ENCODE data around the gene BRD4.

DNA sequence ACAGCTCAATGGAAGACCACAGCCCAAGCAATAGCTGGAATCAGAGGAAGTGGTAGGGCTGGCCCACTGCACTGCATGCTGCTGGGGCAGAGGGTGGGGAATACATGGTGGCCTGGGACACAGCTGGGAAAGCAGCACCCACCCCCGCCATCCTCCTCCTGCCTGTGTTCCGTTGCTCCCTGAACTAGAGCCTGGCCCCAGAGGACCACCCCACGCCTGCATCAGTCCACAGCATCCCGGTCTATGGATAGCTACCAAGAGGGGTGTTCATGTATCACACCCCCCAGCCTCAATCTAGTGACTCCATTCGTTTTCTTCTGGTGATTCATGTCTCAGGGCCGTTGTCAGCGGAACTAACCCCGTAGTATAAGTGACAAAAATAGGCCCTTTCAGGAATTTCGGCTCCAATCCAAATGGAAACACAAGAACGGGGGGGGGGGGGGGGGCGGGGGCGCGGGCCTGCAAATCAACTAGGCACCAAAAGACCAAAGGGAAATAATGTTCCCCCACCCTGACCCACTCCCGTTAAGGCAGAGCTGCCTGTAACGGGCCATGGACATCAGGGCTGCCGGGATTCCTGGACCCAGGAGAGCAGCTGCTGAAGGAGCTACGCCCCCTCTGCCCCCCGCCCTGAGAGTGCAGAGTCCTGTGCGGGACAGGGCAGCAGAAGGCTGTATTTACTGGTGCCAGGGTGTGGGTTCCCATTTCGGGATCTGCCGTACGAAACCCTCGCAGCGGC, 81.2 kb downstream of the BRD4 start:
- TF ChIP-seq, protein P1, sequence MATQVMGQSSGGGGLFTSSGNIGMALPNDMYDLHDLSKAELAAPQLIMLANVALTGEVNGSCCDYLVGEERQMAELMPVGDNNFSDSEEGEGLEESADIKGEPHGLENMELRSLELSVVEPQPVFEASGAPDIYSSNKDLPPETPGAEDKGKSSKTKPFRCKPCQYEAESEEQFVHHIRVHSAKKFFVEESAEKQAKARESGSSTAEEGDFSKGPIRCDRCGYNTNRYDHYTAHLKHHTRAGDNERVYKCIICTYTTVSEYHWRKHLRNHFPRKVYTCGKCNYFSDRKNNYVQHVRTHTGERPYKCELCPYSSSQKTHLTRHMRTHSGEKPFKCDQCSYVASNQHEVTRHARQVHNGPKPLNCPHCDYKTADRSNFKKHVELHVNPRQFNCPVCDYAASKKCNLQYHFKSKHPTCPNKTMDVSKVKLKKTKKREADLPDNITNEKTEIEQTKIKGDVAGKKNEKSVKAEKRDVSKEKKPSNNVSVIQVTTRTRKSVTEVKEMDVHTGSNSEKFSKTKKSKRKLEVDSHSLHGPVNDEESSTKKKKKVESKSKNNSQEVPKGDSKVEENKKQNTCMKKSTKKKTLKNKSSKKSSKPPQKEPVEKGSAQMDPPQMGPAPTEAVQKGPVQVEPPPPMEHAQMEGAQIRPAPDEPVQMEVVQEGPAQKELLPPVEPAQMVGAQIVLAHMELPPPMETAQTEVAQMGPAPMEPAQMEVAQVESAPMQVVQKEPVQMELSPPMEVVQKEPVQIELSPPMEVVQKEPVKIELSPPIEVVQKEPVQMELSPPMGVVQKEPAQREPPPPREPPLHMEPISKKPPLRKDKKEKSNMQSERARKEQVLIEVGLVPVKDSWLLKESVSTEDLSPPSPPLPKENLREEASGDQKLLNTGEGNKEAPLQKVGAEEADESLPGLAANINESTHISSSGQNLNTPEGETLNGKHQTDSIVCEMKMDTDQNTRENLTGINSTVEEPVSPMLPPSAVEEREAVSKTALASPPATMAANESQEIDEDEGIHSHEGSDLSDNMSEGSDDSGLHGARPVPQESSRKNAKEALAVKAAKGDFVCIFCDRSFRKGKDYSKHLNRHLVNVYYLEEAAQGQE (IDR thresholded peaks at IDR 0.05; ENCODE audit: insufficient read depth in 1 of 2, low read depth in 2 of 2, low read length in 2 of 2), result no peak
- no peak for TF ChIP-seq SIN3A (IDR thresholded peaks at IDR 0.05; ENCODE audit: borderline replicate concordance, insufficient read depth, low read length)
- no peak for TF ChIP-seq TAF1 (IDR thresholded peaks at IDR 0.05; ENCODE audit: borderline replicate concordance, insufficient read depth, low read length)
- no peak for TF ChIP-seq POLR2AphosphoS5 (IDR thresholded peaks at IDR 0.05; ENCODE audit: low read depth, low read length)
